Measurements from ENCODE around the gene WDR88. TPM values are rescaled to one million over a fixed set of nuclear protein-coding genes. Genes with fewer than 3 reads are reported as not detected.

Gene WDR88
- total RNA-seq, 2 experiments from 2014 or later = 0.38 TPM; not detected in 1

DNA sequence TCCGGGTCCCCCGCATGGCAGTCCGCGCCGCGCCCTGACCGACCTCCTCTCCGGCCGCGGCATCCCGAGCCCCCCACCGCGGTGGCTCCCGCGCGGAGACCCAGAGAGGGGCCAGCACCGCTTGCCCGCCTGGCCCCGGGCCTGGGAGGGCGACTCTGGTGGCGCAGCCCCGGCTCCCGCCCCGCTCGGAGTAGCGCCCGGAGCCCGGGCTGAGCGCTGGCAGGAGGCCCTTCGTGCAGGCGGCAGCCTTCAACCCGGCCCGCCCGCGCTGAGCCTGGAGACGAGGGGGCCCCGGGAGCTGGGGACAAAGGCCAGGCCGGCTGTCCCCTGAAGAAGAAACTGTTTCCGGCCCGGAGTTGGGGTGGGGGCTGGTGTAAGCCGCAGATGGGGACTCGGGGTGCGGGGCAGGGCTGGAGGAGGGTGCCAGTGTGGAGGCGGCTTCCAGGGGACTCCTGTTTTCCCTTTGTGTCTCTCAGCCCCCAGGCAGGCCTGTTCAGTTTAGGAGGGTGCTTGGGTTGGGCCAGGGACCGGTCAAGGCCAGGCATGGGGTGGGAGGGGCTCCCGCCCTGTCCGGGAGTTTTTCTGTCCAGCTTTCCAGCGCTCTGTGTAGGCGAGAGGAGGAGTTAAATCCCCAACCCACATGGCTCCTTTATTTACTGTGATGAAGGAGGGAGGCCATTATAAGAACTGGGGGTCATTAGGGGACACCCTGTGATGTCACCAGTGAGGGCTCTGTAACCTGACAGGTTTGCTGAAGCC lies 63.2 kb downstream of the WDR88 start:
- no peak for DNase-seq (ENCODE audit: low spot score)
- no peaks in the 10 kb centered on the region for H3K9me2 ChIP-seq (ENCODE audit: insufficient read depth, low read length)
- no peaks in the 10 kb centered on the region for H4K20me1 ChIP-seq (ENCODE audit: insufficient read depth, low read length)
- H3K4me3 ChIP-seq (ENCODE audit: low read depth, low read length, poor library complexity, severe bottlenecking) = no peak overlapping the region
- intact Hi-C loops (cut with micrococcal nuclease; ENCODE audit: unreplicated experiment) = no loop called here
- H3K9me3 ChIP-seq (ENCODE audit: low read length) = no peaks in the 10 kb centered on the region
- POLR2A ChIA-PET = no interaction called here
- H3K79me2 ChIP-seq (ENCODE audit: insufficient read depth, low read depth, low read length) = no peaks in the 10 kb centered on the region
- CTCF ChIA-PET (ENCODE audit: unreplicated experiment) = no interaction called here
- no peak overlapping the region for H2AFZ ChIP-seq (ENCODE audit: low read length)
- no peaks in the 10 kb centered on the region for H3K36me3 ChIP-seq (ENCODE audit: insufficient read depth, low read length)
- no peak overlapping the region for H3K27ac ChIP-seq (ENCODE audit: low read depth, low read length, poor library complexity, severe bottlenecking)
- TF ChIP-seq, protein P1, sequence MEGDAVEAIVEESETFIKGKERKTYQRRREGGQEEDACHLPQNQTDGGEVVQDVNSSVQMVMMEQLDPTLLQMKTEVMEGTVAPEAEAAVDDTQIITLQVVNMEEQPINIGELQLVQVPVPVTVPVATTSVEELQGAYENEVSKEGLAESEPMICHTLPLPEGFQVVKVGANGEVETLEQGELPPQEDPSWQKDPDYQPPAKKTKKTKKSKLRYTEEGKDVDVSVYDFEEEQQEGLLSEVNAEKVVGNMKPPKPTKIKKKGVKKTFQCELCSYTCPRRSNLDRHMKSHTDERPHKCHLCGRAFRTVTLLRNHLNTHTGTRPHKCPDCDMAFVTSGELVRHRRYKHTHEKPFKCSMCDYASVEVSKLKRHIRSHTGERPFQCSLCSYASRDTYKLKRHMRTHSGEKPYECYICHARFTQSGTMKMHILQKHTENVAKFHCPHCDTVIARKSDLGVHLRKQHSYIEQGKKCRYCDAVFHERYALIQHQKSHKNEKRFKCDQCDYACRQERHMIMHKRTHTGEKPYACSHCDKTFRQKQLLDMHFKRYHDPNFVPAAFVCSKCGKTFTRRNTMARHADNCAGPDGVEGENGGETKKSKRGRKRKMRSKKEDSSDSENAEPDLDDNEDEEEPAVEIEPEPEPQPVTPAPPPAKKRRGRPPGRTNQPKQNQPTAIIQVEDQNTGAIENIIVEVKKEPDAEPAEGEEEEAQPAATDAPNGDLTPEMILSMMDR (conservative IDR thresholded peaks at IDR 0.05; ENCODE audit: low read length) = no peak
- TF ChIP-seq EZH2phosphoT487 (IDR thresholded peaks at IDR 0.05; ENCODE audit: borderline replicate concordance, low read depth, low read length) = no peak
- no peaks in the 10 kb centered on the region for H3K4me1 ChIP-seq (ENCODE audit: insufficient read depth, low read length, poor library complexity, severe bottlenecking)
- no TSS peak for BruUV-seq (replicated peaks)
- no peak overlapping the region for H3K4me2 ChIP-seq (ENCODE audit: low read length)

DNA sequence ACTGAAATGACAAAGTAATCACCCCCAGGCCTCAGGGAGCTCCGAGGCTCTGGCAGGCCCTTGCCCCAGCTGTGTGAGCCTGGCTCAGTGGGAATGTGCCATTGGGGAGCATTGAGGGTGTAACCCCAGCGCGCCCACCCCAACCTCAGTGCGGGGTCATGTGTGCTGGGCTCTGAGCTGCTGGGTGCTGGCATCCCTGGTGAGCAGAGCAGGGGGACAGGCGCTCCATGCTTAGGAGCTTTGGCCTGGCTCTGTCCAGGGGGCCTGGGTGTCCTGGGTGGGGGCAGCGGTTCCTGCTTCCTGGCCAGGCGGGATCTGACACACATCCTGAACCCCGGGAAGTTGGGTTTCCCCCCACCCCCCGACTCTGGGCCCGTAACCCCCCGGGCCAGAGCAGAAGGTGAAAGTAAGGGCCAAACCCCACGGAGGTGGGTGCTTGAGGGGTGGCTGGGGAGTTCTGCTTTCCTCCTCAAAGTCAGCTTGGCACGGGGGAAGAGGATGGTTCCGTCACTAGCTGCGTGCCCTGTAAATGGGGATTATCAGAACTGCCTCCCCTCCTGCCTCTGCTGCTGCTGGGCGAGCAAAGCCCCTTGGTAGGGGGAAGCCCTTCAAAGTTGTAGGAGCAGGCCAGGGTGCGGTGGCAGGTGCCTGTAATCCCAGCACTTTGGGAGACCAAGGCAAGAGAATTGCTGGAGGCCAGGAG lies 63.9 kb downstream of the WDR88 start:
- Histone ChIP-seq H3K4me3 (ENCODE audit: low read depth, low read length, poor library complexity, severe bottlenecking) (no peak overlapping the region), H3K4me1 (ENCODE audit: insufficient read depth, low read length, poor library complexity, severe bottlenecking) (no peaks in the 10 kb centered on the region), H3K36me3 (ENCODE audit: insufficient read depth, low read length) (no peaks in the 10 kb centered on the region), H3K27ac (ENCODE audit: low read depth, low read length, poor library complexity, severe bottlenecking) (no peak overlapping the region), H4K20me1 (ENCODE audit: insufficient read depth, low read length) (no peaks in the 10 kb centered on the region), H3K9me3 (ENCODE audit: low read length) (no peaks in the 10 kb centered on the region), H2AFZ (ENCODE audit: low read length) (no peak overlapping the region), H3K79me2 (ENCODE audit: insufficient read depth, low read depth, low read length) (no peaks in the 10 kb centered on the region), H3K9me2 (ENCODE audit: insufficient read depth, low read length) (no peaks in the 10 kb centered on the region), H3K4me2 (ENCODE audit: low read length) (no peak overlapping the region)
- TF ChIP-seq, protein P1 (conservative IDR thresholded peaks at IDR 0.05; ENCODE audit: low read length) = no peak
- TF ChIP-seq EZH2phosphoT487 (IDR thresholded peaks at IDR 0.05; ENCODE audit: borderline replicate concordance, low read depth, low read length) = no peak
- ChIA-PET CTCF (ENCODE audit: unreplicated experiment) (no interaction called here), POLR2A (no interaction called here)
- DNase-seq (ENCODE audit: low spot score) = no peak
- intact Hi-C loops (cut with micrococcal nuclease; ENCODE audit: unreplicated experiment) = no loop called here
- no TSS peak for BruUV-seq (replicated peaks)

Measured in OCI-LY7 (cell line).